PC-3 (cell line): ENCODE measurements around the gene ORM2. TPM values are rescaled to one million over a fixed set of nuclear protein-coding genes. Genes with fewer than 3 reads are reported as not detected.

Source experiments
- ATAC-seq: fragments of 200-7000 bp; cut with Tn5 transposase; 2 replicates; pipeline ENCODE4 v1.9.1; 2020; ENCODE audit warnings: mild to moderate bottlenecking, moderate library complexity
- BruUV-seq: library from RNA; stranded (reverse); fragments of 400-500 nt; replicated peaks from 2 replicates; lab custom pipeline; 2021; lab: Mats Ljungman, UMichigan
- CTCF ChIA-PET: fragments of 300-600 bp; sonication (Branson Sonifier 250); formaldehyde crosslinking; loops from one replicate; lab custom pipeline; 2022; ENCODE audit warnings: antibody characterized with exemption; lab: Charles Lee
- POLR2A ChIA-PET: fragments of 300-600 bp; sonication (Branson Sonifier 250); formaldehyde crosslinking; loops from one replicate; lab custom pipeline; 2022; ENCODE audit warnings: antibody characterized with exemption; ENCODE audit not compliant: unreplicated experiment; lab: Charles Lee
- DNase-seq: peaks from one replicate; pipeline ENCODE4 v3.0.0-alpha.2; 2015
- H2AFZ ChIP-seq: fragments of 300-600 bp; sonication (generic); 2 replicates; pipeline ENCODE4 v1.6.0; 2016; ENCODE audit warnings: antibody characterized with exemption, low read length
- H3F3A ChIP-seq: fragments of 300-600 bp; sonication (generic); one replicate; pipeline ENCODE4 v1.6.0; 2017; ENCODE audit warnings: antibody characterized with exemption, low read length, control low read depth, mild to moderate bottlenecking; ENCODE audit not compliant: unreplicated experiment
- H3K27ac ChIP-seq: fragments of 300-600 bp; sonication (generic); 2 replicates; pipeline ENCODE4 v1.5.1; 2016; ENCODE audit warnings: mild to moderate bottlenecking, low read length
- H3K27me3 ChIP-seq: fragments of 300-600 bp; sonication (generic); 2 replicates; pipeline ENCODE4 v1.6.1; 2016; ENCODE audit warnings: low read length, mixed read lengths
- H3K36me3 ChIP-seq: fragments of 300-600 bp; sonication (generic); 2 replicates; pipeline ENCODE4 v1.6.1; 2016; ENCODE audit warnings: low read depth, mixed run types, low read length, mixed read lengths
- H3K4me1 ChIP-seq: fragments of 300-600 bp; sonication (generic); 2 replicates; pipeline ENCODE4 v1.5.1; 2016; ENCODE audit warnings: low read length; ENCODE audit not compliant: insufficient read depth
- H3K4me2 ChIP-seq: fragments of 300-600 bp; sonication (generic); 2 replicates; pipeline ENCODE4 v1.6.0; 2016; ENCODE audit warnings: low read length
- H3K4me3 ChIP-seq: fragments of 300-600 bp; sonication (generic); 2 replicates; pipeline ENCODE4 v1.5.1; 2016; ENCODE audit warnings: mild to moderate bottlenecking, low read length, mixed read lengths
- H3K79me2 ChIP-seq: fragments of 300-600 bp; sonication (generic); 2 replicates; pipeline ENCODE4 v1.6.1; 2017; ENCODE audit warnings: low read length, mixed read lengths
- H3K9ac ChIP-seq: fragments of 300-600 bp; sonication (generic); 2 replicates; pipeline ENCODE4 v1.6.0; 2016; ENCODE audit warnings: mild to moderate bottlenecking, low read length
- H3K9me2 ChIP-seq: fragments of 300-600 bp; sonication (generic); replicated peaks from 2 replicates; pipeline ENCODE4 v1.6.1; 2016; ENCODE audit warnings: mixed run types, low read length, mixed read lengths
- H3K9me3 ChIP-seq: fragments of 300-600 bp; sonication (generic); 2 replicates; pipeline ENCODE4 v1.6.1; 2016; ENCODE audit warnings: low read length, mixed read lengths
- H4K20me1 ChIP-seq: fragments of 300-600 bp; sonication (generic); 2 replicates; pipeline ENCODE4 v1.6.1; 2016; ENCODE audit warnings: low read length, mixed read lengths
- EZH2 ChIP-seq: fragments of 300-600 bp; sonication (generic); IDR thresholded peaks from one replicate; pipeline ENCODE4 v1.6.1; 2017; ENCODE audit warnings: antibody characterized with exemption, mild to moderate bottlenecking, low read length; ENCODE audit not compliant: unreplicated experiment
- EZH2phosphoT487 ChIP-seq: fragments of 300-600 bp; sonication (generic); IDR thresholded peaks from 2 replicates; pipeline ENCODE4 v1.6.1; 2018; ENCODE audit warnings: mild to moderate bottlenecking, antibody characterized with exemption, low read length, borderline replicate concordance
- intact Hi-C: fragments of 100-400 bp; cut with micrococcal nuclease; formaldehyde crosslinking; loops from 2 replicates; pipeline ENCODE4 v1.9.0; 2023
- total RNA-seq: library from RNA; depleted of rRNA; stranded (reverse); fragments of >200 nt; gene quantifications from 2 replicates; pipeline ENCODE4 v1.2.3, GENCODE V29; 2014
- TF ChIP-seq, protein P1 (sequence below): fragments of 300-600 bp; sonication (generic); conservative IDR thresholded peaks from 2 replicates; pipeline ENCODE4 v1.5.1; 2017; ENCODE audit warnings: antibody characterized with exemption, low read depth, mild to moderate bottlenecking, low read length

The ORM2 gene
- total RNA-seq, 1 experiment from 2014 or later, result not detected

DNA sequence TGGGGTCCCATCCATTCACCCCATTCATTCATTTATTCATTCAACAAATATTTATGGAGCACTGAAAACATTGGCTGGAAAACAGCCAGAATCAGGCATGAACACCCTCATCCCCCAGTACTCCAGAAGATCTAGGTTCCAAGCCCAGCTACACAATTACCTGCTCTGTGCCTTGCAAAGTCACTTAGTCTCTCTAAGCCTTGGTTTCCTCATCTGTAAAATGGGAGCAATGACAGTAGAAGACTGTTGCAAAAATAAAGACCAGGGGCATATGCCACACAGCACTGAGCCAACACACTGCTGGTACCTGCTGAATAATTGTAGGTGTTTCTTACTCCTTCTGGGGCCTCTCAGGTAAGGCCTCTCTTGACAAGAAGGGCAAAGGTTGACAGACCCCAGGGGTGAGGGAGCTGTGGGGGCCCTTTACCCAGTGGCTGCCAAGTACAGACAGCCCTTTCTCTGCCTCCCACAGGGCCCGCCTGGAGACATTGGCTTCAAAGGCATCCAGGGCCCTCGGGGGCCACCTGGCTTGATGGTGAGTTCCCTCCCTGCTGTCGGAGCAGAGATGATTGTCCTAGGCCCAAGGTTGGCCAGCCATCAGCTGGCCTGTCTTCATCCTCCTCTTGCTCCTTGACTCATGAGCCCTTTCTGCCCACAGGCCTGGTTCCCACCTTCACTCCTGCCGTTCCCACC, 29.4 kb upstream of the ORM2 start:
- CTCF ChIA-PET, result no interaction called here
- Histone ChIP-seq H3K4me3 (no peak overlapping the region), H3K36me3 (no peaks in the 10 kb centered on the region), H3K79me2 (no peaks in the 10 kb centered on the region), H3K4me2 (no peak overlapping the region), H4K20me1 (no peaks in the 10 kb centered on the region), H3K9me2 (no peaks in the 10 kb centered on the region), H3K27me3 (no peaks in the 10 kb centered on the region), H3K9me3 (no peaks in the 10 kb centered on the region), H2AFZ (no peak overlapping the region), H3K9ac (no peak overlapping the region), H3K27ac (no peak overlapping the region), H3K4me1 (no peaks in the 10 kb centered on the region), H3F3A (no peaks in the 10 kb centered on the region)
- DNase-seq (no peak), ATAC-seq (no peak)
- no TSS peak for BruUV-seq
- TF ChIP-seq EZH2 (no peak), EZH2phosphoT487 (no peak)
- TF ChIP-seq, protein P1, sequence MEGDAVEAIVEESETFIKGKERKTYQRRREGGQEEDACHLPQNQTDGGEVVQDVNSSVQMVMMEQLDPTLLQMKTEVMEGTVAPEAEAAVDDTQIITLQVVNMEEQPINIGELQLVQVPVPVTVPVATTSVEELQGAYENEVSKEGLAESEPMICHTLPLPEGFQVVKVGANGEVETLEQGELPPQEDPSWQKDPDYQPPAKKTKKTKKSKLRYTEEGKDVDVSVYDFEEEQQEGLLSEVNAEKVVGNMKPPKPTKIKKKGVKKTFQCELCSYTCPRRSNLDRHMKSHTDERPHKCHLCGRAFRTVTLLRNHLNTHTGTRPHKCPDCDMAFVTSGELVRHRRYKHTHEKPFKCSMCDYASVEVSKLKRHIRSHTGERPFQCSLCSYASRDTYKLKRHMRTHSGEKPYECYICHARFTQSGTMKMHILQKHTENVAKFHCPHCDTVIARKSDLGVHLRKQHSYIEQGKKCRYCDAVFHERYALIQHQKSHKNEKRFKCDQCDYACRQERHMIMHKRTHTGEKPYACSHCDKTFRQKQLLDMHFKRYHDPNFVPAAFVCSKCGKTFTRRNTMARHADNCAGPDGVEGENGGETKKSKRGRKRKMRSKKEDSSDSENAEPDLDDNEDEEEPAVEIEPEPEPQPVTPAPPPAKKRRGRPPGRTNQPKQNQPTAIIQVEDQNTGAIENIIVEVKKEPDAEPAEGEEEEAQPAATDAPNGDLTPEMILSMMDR, result no peak
- intact Hi-C loops, result no loop called here
- POLR2A ChIA-PET, result no interaction called here

DNA sequence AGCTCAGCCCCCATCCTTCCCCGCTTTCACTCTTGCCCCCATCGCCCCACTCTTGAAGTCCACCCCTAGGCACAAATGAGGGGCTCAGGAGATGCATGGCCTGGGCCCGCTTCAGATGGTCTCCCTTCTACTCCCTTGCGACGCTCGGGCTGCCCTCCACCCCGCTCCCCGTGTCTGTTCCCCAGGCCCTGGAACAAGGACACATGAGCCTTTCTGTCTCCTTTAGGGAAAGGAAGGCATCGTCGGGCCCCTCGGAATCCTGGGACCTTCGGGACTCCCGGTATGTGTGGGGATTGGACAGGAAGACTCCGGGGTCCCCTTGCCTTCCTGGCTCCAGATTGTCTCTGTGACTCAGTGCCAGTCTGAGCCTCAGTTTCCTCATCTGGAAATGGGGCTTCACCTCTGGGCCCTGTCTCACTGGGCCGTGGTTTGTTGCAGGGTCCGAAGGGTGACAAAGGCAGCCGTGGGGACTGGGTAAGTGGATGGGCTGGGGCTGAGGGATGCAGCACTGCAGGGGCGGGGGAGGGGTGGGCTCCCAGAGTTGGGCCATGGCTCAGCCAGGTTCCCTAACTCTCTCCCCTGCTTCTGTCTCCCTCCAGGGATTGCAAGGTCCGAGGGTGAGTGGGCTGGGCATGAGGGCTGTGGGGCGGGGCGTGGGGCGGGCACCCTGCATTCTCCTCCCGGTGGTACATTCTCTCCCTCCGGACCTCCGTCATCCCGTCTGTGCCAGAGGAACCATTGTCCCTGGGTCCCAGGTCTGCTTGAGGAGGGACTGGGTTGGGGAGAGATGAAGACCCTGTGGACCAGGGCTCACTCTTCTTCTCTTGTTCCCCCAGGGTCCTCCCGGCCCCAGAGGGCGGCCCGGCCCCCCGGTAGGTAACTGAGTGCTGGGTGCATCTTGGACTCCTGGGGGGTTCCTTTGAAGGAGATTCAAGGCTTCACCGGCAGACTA, 28.5 kb upstream of the ORM2 start:
- H3K36me3 ChIP-seq, result no peaks in the 10 kb centered on the region
- H3F3A ChIP-seq, result no peaks in the 10 kb centered on the region
- no peaks in the 10 kb centered on the region for H3K79me2 ChIP-seq
- H3K4me2 ChIP-seq, result no peak overlapping the region
- no peak for DNase-seq
- no peaks in the 10 kb centered on the region for H3K4me1 ChIP-seq
- no peaks in the 10 kb centered on the region for H3K9me2 ChIP-seq
- CTCF ChIA-PET, result no interaction called here
- H3K27me3 ChIP-seq, result no peaks in the 10 kb centered on the region
- H3K9me3 ChIP-seq, result no peaks in the 10 kb centered on the region
- BruUV-seq, result no TSS peak
- intact Hi-C loops, result no loop called here
- H3K4me3 ChIP-seq, result no peak overlapping the region
- no peak overlapping the region for H2AFZ ChIP-seq
- no peak for ATAC-seq
- H3K9ac ChIP-seq, result no peak overlapping the region
- no peaks in the 10 kb centered on the region for H4K20me1 ChIP-seq
- TF ChIP-seq, protein P1, result no peak
- TF ChIP-seq EZH2phosphoT487 (no peak), EZH2 (no peak)
- no peak overlapping the region for H3K27ac ChIP-seq
- POLR2A ChIA-PET, result no interaction called here
